Activated CD4-positive, alpha-beta T cell treated with anti-CD3 and anti-CD28 coated beads for 4 hours (primary cell): ENCODE results near the gene YKT6.

ENCODE experiments used
- DNase-seq, 2 donors: peaks; one replicate each; pipeline ENCODE4 v3.0.0-alpha.2; 2020

The YKT6 gene

DNA sequence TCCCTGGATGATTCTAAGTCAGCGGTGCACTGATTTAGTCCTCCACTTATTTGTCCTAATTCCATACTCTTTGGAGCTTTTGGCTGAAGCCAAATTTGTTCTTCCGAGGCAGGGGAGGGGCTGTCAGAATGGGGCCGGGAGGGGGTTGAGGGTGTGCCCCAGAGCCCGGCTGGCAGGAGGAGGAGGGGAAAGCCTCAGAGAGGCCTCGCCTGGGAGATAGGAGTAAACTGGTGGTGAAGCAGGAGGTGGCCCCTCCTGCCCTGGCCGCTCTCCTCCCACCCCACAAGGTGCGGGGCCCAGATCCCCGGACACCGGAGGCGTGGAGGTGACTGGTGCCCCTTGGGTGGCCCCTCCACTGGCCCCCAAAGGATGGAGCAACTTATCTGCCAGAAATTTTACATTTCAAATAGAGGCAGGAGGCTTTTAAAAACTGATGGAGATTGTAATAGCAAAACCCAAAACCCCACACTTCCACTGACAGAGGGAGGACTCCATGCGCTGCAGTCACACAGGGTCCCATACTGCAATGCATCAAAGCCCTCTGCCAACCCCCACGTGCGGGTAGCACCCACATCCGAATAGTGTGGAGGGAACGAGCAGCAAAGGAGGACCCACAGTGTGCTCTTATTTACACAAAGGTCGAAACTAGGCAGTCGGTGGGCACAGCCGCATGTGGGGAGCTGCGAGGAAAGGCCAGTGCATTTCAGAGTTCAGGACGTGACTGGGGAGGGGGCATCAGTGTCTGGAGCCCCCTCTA, 62.7 kb downstream of the YKT6 start:
- no peak for DNase-seq
